Stimulated activated CD8-positive, alpha-beta memory T cell treated with anti-CD3 and anti-CD28 coated beads, Interleukin-4, amount 100 ng/mL, for 4 hours (primary cell): Measurements from ENCODE around the gene CENPC.
"Not testable (repeated sequence)": the region's sequence is repeated elsewhere in the genome, so short reads cannot be mapped to it uniquely, and the experiment has no call there.

ENCODE experiments used
- DNase-seq, 2 donors: peaks; one replicate each; pipeline ENCODE4 v3.0.0-alpha.2; 2020; ENCODE audit warnings: low read depth in 2 of 2, low spot score in 1 of 2

CENPC gene

GRCh38 chr4:67552146-67552792 is 7.0 kb upstream of the CENPC start:
- DNase-seq, result not testable (repeated sequence)

- DNase-seq, result no peak
Observed at GRCh38 chr4:67550857-67551256, 5.6 kb upstream of the CENPC start.

DNA sequence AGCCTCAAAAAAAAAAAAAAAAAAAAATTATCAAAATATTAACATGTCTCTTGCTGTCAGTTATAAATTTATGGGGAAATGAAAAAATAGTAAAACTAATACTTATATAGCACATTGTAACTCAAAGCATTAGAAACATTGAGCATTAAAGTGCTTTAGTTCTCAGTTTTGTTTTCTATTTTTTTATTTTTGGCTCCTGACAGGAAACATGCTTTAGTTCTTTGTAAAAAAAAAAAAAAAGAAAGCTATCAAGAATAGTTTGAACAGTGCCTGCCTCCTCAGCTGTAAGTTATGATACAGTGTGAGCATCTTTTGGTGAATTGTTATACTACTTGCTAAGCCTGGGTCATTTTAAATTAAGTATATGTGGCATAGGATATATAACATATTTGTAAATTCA is 5.1 kb upstream of the CENPC start:
- DNase-seq, result no peak

GRCh38 chr4:67549123-67549522 is 3.8 kb upstream of the CENPC start:
- no peak for DNase-seq

- no peak for DNase-seq
Observed at GRCh38 chr4:67546971-67547370, 1.7 kb upstream of the CENPC start.

DNA sequence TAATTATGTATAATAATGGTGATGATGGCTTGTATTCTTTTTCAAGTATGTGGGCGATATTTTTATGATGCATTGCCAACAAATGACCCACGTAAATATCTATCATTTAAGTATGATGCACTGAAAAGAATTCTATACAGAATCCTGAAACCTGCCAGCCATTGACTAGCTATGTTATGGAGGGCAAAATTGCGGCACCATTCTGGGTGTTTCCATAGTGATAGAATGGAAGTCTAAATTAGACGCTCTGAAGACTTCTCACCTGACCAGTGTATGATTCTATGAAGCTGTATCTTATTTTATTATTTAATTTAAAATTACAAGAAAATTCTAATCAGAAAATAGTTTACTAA is 677 bp upstream of the CENPC start:
- no peak for DNase-seq

DNA sequence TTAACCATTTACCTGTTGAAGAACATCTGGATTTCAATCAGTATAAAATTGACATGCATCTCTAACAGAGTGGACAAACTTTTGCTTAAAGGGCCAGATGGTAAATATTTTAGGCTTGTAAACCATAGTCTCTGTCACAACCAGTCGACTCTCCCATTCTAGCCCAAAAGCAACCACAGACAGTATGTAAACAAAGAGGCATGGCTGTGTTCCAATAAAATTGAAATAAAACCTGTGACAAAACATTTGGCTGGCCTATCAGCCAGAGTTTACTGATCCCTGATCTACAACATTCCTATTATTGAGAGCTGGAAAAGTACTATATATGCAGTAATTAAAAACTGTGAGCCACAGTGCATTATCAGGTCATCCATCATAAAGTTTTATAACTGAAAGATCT is 3.2 kb downstream of the CENPC start:
- no peak for DNase-seq

- DNase-seq, result no peak
Observed at GRCh38 chr4:67539830-67540229, 5.5 kb downstream of the CENPC start.

DNA sequence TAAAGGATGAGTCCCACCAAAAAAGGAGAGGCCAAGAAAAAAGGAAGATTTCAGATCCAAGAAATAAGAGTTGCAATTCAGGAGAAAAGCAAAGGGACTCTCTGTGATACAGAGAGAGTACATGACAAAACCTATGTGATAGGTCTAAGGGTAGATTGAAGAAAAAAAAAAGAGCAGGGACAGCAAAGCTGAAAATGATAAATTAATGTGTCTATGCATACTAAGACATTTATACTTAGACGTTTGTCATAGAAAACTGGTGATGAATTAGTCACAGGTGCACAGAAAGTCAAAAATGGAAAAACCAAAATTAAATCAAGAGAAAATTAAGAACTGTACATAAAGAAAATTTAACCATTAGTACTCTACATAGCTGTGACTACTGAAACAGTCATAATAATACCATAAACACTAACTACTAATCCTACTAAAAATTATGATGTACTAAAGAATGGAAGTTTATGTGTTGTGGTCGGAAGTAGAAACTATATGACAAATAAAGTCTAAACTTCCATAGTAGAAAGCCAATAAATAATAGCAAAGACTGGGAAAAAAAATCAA is 9.9 kb downstream of the CENPC start:
- DNase-seq, result no peak

GRCh38 chr4:67533112-67533511 is 12.2 kb downstream of the CENPC start:
- DNase-seq, result no peak

DNA sequence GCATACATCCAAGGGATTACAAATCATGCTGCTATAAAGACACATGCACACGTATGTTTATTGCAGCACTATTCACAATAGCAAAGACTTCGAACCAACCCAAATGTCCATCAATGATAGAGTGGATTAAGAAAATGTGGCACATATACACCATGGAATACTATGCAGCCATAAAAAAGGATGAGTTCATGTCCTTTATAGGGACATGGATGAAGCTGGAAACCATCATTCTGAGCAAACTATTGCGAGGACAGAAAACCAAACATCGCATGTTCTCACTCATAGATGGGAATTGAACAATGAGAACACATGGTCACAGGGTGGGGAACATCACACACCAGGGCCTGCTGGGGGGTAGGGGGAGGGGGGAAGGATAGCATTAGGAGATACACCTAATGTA is 12.9 kb downstream of the CENPC start:
- not testable (repeated sequence) for DNase-seq

- no peak for DNase-seq
Observed at GRCh38 chr4:67531379-67531962, 13.8 kb downstream of the CENPC start.

DNA sequence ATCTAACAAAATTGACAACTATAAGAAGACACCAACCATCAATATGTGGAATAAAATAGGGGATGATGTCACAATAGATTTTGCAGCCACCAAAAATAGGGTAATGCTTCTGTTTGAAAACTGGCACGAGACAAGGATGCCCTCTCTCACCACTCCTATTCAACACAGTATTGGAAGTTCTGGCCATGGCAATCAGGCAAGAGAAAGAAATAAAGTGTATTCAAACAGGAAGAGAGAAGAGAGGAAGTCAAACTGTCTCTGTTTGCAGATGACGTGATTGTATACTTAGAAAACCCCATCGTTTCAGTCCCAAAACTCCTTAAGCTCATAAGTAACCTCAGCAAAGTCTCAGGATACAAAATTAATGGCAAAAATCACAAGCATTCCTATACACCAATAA is 21.2 kb downstream of the CENPC start:
- DNase-seq, result not testable (repeated sequence)

- no peak for DNase-seq
Observed at GRCh38 chr4:67522851-67523671, 22.2 kb downstream of the CENPC start.

DNA sequence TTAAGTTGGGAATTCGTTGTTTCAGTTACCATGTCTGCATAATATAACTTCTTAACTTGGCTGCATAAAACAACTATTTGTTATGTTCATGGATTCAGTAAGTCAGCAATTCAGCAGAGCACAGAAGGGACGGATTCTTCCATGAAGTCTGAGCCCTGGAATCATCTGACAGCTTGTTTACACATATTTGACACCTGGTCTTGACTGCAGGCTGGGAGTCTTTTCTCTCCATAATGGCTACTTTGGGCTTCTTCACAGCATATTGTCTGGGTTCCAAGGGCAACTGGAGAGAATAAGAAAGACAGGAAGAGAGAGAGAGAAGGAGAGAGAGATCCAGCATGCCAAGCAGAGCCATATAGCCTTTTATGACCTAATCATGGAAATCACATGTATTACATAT is 23.1 kb downstream of the CENPC start:
- DNase-seq, result no peak

GRCh38 chr4:67521506-67521905 is 23.8 kb downstream of the CENPC start:
- DNase-seq, result no peak

- no peak for DNase-seq
Observed at GRCh38 chr4:67520141-67520540, 25.2 kb downstream of the CENPC start.

DNA sequence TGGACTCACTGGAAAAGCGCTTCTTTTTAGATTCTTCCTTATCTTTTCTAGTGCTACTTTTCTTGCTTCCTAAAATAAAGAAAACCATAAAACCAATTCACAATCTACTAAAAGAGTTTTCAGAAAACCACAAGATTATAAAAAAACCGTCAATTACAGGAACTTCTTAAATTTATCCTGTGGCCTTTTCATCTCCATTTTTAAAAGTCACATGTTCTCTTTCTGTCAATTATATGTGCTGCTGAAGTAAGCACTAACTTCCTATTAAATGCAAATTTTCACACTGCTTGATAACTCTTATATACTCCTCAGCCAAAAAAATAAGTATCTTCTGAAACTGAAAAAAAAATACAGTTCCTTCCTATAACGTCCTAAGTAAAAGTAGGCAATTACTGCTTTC is 32.8 kb downstream of the CENPC start:
- no peak for DNase-seq

DNA sequence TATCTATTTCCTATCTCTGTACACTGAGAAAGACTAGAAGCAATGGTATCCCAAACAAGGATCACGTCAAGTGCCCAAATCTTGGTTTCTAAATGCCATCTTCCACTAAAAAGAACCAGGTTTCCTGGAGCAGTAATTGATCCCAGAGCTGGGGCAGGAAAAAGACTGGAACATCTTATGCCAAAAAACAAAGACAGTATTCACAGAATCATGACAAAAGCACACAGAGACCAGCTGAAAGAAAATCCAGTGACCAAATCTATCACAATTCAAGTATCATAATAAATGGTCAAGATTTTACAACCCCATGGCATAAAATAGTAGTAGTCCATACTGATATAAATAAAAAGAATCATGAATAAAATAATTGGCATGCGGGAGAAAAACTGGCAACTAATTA is 44.9 kb downstream of the CENPC start:
- DNase-seq, result no peak

- no peak for DNase-seq
Observed at GRCh38 chr4:67499799-67500198, 45.5 kb downstream of the CENPC start.

- DNase-seq, result no peak
Observed at GRCh38 chr4:67483868-67484602, 61.3 kb downstream of the CENPC start.

DNA sequence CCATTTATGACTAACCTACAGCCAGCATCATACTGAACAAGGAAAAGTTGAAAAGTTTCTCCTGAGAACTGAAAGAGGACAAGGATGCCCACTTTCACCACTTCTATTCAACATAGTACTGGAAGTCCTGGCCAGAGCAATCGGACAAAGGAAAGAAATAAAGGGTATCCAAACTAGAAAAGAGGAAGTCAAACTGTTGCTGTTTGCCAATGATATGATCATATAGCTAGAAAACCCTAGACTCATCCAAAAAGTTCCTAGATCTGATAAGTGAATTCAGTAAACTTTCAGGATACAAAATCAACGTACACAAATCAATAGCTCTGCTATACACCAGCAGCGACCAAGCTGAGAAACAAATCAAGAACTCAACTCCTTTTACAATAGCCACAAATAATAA is 64.5 kb downstream of the CENPC start:
- DNase-seq, result no peak
